D341Med (cell line): Measurements from ENCODE around the gene ORMDL1.
"Not testable (repeated sequence)": the region's sequence is repeated elsewhere in the genome, so short reads cannot be mapped to it uniquely, and the experiment has no call there.

ENCODE experiments used
- DNase-seq: peaks from one replicate; pipeline ENCODE4 v3.0.0; 2012; ENCODE audit warnings: low spot score

ORMDL1 gene

DNA sequence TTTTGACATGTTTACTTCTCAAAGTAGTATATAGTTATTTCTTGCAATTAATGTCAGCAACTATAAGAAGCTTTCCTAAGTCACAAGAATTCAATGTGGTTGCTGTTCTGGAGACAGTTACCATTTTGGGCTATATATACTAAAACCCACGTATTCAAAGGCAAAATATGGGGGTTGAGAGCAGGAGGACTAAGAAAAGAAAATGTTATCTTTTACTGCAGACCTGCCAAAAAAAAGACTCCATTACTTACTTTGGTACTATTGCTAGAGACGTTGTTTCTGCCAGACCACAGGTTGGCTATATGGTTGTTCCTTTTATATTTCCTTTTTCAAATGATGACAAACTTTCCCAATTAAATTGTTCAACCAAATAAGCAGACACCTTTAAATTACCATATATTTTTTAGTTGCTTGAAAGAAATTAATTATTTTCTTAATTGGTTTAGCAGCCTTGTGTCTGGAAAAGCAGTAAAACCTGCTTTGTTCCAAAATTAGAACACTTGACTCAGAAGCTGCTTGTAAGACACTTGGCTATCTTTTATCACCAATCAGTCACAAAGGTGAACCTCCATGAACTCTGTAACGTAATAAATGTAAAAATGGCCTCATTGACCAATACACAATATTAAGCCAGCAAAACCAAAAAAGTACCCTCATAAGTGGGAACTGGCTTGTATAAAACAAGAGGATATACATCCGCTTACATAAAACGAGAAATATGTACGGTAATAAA, 13.4 kb downstream of the ORMDL1 start:
- no peak for DNase-seq

GRCh38 chr2:189763908-189764661, 20.1 kb downstream of the ORMDL1 start:
- DNase-seq, result peak; percentile 22

DNA sequence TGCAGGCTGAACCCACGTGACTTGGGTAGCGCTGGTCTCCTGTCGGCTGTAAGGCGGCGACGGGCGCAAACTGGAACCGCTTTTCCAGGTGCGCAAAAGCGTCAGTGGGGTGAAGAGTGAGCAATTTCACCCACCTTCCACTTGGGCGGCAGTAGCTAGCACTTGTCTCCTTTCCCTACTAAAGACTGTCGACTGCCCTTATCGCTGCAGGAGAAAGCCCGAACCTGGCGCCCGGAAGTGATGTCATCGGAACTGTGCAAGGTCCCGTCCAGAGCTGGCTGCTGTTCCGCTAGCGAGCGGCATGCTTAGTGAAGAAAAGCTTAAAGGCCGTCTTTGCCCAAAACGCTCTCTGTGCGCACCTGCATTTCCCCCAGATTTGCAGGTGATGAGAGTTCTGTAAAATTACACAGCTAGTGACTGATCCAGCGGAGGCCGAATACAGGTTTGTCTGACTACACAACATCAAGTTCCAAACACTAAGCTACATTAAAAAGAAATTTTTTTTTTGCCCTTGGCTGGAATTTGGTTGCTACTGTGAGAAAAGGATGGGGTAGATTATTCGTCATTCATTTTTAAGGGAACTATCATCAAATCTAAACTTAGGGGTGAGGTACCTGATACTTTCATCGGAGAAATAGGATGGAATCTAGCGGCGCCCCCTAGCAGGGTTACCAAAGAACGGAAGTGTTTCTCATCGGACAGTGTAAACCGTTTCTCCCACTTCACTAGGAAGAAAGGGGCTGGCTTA, 21.4 kb downstream of the ORMDL1 start, which contains the start of gene OSGEPL1:
Gene OSGEPL1, minus strand, starts transcription at position 242 of the 748 bp plus-strand sequence. CDS start 1,152 bp downstream, outside the sequence.
- peak; percentile 80 for DNase-seq

DNA sequence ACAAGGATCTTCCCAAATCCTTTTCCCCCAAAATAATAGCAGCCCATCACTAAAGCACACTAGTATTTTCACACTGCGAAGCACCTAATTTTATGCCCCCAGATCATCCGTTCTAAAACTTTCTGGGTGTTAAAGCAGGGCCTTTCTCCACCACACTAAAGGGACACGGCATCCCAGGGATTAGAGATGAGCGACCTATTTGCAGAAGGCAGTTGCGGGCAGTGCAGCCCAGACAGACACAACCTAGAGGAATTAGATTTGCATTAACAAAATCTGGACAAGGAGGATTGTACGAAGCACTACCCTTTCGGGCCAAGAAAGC, 21.9 kb downstream of the ORMDL1 start:
- no peak for DNase-seq

- DNase-seq, result not testable (repeated sequence)
Observed at GRCh38 chr2:189760154-189760553, 24.0 kb downstream of the ORMDL1 start.

DNA sequence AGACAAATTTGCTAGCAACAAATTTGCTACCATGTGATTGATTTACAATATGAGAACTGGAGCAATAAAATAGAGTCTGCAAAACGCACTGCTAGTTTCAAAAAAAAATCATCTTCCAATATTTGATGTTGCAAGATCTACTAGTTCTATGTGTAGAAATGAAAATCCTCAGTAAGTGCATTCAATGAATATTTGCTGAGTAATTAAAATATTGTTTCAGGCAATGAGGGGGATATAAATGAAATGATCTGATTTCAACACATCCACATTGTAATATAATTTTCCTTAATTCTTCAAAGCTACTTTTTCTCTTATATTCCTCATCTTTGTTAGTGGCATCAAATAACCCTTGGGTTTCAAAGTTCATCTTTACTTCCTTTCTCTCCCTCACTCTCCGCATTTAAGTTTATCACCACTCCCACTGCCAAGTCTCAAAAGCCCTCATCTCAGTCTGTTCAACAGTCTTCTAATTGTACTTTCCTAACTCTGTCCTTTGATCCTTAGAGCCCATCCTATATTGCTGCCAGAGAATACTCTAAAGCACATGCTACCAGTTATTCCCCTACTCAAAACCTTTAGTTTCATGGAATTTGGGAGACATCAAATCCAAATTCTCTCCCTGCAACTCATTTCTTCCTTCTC, 27.7 kb downstream of the ORMDL1 start:
- no peak for DNase-seq

- peak; percentile 53 for DNase-seq
Observed at GRCh38 chr2:189751080-189751658, 33.0 kb downstream of the ORMDL1 start.

GRCh38 chr2:189729430-189729829, 54.7 kb downstream of the ORMDL1 start:
- no peak for DNase-seq

GRCh38 chr2:189726849-189727248, 57.3 kb downstream of the ORMDL1 start:
- no peak for DNase-seq

DNA sequence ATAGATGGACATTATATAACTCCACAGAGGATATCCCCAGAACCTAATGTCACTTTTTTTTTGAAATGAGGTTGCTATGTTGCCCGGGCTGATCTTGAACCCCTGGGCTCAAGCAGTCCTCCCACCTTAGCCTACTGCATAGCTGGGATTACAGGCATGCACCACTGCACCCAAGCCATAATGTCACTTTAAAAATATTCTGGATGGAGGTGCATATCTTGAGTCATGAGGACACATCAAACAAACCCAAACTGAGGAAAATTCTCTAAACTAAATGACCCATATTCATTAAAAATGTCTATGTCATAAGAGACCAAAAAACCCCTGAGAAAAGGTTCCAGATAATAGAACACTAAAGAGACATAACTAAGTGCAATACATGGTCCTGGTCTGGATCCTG, 57.9 kb downstream of the ORMDL1 start:
- DNase-seq, result no peak

- no peak for DNase-seq
Observed at GRCh38 chr2:189723192-189723591, 60.9 kb downstream of the ORMDL1 start.
